LNCAP (cell line): Measurements from ENCODE around the gene TIMP3.

ENCODE experiments used
- TF ChIP-seq, protein P1 (sequence below): fragments of 450-650 bp; IDR thresholded peaks from 2 replicates; pipeline ENCODE4 v1.5.1; 2017; ENCODE audit warnings: mild to moderate bottlenecking

The TIMP3 gene

DNA sequence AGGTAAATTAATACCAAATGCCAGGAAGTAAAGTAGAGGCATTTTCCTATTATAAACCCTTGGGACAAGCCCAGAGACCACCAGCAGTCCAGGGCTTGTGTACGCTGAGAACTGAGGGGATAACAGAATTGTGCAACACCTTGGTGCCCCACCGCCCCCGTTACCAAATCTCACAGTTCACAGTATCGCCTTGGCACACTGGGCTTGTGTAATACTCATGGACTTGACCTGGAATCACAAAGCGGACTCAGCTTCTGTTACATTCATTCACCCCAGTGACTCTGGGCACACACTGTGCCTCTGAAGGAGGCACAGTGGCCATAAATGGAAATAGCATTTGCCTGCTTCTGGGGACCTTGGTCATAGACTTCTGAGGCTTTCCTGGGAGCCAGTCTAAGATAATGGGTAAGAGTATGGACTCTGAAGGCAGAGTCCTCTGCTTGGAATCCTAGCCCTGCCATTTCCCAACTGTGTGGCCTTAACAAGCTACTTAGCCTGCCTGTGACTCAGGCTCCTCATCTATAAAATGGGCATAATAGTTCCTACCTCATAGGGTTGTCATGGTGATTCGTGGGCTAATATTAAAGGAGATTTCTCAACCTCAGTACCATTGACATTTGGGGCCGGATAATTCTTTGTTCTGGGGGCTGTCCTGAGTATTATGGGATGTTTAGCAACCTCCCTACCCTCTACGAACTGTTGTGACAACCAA, 53.7 kb downstream of the TIMP3 start:
- TF ChIP-seq, protein P1, sequence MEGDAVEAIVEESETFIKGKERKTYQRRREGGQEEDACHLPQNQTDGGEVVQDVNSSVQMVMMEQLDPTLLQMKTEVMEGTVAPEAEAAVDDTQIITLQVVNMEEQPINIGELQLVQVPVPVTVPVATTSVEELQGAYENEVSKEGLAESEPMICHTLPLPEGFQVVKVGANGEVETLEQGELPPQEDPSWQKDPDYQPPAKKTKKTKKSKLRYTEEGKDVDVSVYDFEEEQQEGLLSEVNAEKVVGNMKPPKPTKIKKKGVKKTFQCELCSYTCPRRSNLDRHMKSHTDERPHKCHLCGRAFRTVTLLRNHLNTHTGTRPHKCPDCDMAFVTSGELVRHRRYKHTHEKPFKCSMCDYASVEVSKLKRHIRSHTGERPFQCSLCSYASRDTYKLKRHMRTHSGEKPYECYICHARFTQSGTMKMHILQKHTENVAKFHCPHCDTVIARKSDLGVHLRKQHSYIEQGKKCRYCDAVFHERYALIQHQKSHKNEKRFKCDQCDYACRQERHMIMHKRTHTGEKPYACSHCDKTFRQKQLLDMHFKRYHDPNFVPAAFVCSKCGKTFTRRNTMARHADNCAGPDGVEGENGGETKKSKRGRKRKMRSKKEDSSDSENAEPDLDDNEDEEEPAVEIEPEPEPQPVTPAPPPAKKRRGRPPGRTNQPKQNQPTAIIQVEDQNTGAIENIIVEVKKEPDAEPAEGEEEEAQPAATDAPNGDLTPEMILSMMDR, result no peak

DNA sequence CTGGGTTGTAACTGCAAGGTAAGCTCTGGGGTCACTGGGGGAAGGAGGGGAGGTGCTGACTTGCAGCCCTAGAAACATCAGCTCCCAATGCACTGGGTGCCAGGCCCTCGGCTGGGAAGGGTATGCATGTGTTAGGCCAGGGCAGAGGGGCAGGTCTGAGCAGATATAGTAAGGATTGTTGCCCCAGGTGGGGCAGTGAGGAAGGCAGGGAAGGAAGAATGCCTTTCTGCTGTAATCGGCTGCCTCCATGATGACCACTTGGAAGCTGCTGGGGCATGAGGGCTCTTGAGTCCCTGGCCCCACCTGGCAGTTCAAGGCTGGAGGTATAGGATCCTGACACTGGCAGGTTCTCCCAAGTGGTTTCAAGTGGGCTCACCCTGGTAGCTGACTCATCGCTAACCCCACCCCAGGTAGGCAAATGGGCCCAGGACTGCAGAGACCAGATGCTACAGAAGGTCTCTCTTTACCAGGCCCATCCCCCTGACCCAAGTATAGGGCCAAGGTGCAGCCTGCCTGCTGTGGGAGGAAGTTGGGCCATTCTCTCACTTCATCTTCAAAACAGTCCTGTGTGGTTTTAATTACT, 56.7 kb downstream of the TIMP3 start:
- TF ChIP-seq, protein P1, result no peak

DNA sequence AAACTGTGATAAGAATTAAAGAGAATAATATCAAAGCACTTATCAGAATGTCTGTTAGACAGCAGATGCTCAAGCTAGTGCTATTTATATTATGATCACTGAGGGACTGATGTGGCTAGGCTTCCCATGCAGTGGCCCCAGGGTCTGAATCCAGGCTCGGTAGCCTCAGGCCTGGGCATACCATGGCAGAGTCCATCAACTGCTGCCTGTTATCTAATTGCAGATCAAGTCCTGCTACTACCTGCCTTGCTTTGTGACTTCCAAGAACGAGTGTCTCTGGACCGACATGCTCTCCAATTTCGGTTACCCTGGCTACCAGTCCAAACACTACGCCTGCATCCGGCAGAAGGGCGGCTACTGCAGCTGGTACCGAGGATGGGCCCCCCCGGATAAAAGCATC, 57.5 kb downstream of the TIMP3 start:
- TF ChIP-seq, protein P1, result no peak

DNA sequence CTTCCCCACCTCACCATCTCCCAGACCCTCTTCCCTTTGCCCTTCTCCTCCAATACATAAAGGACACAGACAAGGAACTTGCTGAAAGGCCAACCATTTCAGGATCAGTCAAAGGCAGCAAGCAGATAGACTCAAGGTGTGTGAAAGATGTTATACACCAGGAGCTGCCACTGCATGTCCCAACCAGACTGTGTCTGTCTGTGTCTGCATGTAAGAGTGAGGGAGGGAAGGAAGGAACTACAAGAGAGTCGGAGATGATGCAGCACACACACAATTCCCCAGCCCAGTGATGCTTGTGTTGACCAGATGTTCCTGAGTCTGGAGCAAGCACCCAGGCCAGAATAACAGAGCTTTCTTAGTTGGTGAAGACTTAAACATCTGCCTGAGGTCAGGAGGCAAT, 58.2 kb downstream of the TIMP3 start:
- TF ChIP-seq, protein P1, result no peak

DNA sequence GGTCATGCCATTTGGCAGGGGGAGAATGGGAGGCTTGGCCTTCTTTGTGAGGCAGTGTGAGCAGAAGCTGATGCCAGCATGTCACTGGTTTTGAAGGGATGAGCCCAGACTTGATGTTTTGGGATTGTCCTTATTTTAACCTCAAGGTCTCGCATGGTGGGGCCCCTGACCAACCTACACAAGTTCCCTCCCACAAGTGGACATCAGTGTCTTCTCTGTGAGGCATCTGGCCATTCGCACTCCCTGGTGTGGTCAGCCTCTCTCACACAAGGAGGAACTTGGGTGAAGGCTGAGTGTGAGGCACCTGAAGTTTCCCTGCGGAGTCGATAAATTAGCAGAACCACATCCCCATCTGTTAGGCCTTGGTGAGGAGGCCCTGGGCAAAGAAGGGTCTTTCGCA, 59.8 kb downstream of the TIMP3 start:
- TF ChIP-seq, protein P1, result no peak

DNA sequence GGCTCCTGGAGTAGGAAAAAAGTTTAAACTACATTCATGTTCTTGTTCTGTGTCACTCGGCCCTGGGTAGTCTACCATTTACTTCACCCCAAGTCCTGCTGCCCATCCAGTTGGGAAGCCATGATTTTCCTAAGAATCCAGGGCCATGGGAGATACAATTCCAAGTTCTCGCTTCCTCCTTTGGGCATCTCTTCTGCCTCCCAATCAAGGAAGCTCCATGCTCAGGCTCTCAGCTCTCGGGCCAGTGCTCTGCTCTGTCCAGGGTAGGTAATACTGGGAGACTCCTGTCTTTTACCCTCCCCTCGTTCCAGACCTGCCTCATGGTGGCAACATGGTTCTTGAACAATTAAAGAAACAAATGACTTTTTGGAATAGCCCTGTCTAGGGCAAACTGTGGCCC, 60.6 kb downstream of the TIMP3 start:
- TF ChIP-seq, protein P1, result no peak

DNA sequence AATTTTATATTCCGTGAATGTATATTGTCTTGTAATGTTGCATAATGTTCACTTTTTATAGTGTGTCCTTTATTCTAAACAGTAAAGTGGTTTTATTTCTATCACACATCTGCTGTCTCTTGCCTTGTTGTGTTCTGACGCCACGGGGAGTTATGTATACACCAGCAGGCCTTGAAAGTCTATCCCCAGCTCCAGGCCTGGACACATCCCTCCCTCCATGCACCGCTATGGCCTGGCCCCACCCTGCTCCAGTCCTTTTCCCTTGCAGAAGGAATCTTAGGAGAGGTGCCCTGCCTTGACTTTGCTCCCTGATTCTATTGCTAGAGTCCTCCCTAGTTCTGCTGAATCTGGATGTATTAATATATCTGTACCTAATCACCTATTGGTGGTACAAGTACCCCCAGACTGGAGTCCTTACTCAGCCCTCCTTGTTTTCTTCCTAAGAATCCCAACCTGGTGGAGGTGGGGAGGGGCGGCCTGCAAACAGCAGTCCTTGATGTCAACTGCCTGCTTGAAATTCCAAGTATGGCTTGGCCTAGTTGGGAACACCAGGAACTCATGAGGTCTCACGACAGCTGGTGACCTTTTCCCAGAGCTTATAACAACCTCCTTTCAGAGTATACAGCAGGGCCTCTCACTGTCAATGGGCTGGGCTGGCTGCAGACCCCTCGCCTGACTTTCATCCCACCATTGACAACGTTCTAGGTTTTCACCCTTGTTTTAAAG, 61.6 kb downstream of the TIMP3 start:
- TF ChIP-seq, protein P1, result no peak
